OCI-LY3 (cell line): ENCODE measurements around the gene RFTN2.
"Not testable (repeated sequence)": the region's sequence is repeated elsewhere in the genome, so short reads cannot be mapped to it uniquely, and the experiment has no call there.

Experiments
- EZH2phosphoT487 ChIP-seq: fragments of 200-600 bp; shearing (Covaris generic); IDR thresholded peaks from 2 replicates; pipeline ENCODE4 v1.6.1; 2018; ENCODE audit warnings: antibody characterized with exemption, mixed run types, low read depth
- TF ChIP-seq, protein P1 (sequence below): fragments of 200-600, 300-600 bp; sonication (generic); IDR thresholded peaks from 2 replicates; pipeline ENCODE4 v1.5.1; 2014; ENCODE audit warnings: antibody characterized with exemption, low read length, low read depth

DNA sequence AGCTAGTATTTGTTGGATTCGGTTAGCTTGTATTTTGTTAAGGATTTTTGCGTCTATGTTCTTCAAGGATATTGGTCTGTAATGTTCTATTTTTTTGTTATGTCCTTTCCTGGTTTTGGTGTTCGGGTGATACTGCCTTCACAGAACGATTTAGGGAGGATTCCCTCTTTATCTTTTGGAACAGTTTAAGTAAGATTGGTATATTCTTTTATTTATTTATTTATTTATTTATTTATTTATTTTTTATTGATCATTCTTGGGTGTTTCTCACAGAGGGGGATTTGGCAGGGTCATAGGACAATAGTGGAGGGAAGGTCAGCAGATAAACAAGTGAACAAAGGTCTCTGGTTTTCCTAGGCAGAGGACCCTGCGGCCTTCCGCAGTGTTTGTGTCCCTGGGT, 19.8 kb upstream of the RFTN2 start:
- TF ChIP-seq, protein P1, sequence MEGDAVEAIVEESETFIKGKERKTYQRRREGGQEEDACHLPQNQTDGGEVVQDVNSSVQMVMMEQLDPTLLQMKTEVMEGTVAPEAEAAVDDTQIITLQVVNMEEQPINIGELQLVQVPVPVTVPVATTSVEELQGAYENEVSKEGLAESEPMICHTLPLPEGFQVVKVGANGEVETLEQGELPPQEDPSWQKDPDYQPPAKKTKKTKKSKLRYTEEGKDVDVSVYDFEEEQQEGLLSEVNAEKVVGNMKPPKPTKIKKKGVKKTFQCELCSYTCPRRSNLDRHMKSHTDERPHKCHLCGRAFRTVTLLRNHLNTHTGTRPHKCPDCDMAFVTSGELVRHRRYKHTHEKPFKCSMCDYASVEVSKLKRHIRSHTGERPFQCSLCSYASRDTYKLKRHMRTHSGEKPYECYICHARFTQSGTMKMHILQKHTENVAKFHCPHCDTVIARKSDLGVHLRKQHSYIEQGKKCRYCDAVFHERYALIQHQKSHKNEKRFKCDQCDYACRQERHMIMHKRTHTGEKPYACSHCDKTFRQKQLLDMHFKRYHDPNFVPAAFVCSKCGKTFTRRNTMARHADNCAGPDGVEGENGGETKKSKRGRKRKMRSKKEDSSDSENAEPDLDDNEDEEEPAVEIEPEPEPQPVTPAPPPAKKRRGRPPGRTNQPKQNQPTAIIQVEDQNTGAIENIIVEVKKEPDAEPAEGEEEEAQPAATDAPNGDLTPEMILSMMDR: not testable (repeated sequence)
- TF ChIP-seq EZH2phosphoT487: not testable (repeated sequence)
